Left renal pelvis (tissue), 4 donors: ENCODE results near the gene SF3A1. TPM values are rescaled to one million over a fixed set of nuclear protein-coding genes. Genes with fewer than 3 reads are reported as not detected.

ENCODE experiments used
- DNase-seq, 4 donors: peaks; one replicate each; pipeline ENCODE4 v3.0.0-alpha.2; 2013; ENCODE audit warnings: low read depth in 4 of 4, low spot score in 3 of 4
- polyA plus RNA-seq, 4 donors: library from polyadenylated mRNA; unstranded; fragments of 120-200 nt; gene quantifications; one replicate each; pipeline ENCODE4 v1.2.1, GENCODE V29; 2013; ENCODE audit not compliant: insufficient read length in 4 of 4

SF3A1 gene
- polyA plus RNA-seq, 4 donors = 133 to 155 (median 150) TPM

GRCh38 chr22:30386960-30387827 lies 30.5 kb upstream of the SF3A1 start, which contains the start of gene RNF215:
TSS of gene RNF215 (minus strand) at chr22:30387411. CDS start at chr22:30387313, 98 bp downstream.
- peak in 3 of 4 donors; percentile 64 to 78 (median 72) for DNase-seq

- no peak for DNase-seq
These were observed 29.9 kb upstream of the SF3A1 start for GRCh38 chr22:30386608-30386959.

GRCh38 chr22:30385942-30386341 lies 29.2 kb upstream of the SF3A1 start:
- no peak for DNase-seq

- no peak for DNase-seq
These were observed 26.4 kb upstream of the SF3A1 start for GRCh38 chr22:30383061-30383460.

GRCh38 chr22:30382340-30382739 lies 25.6 kb upstream of the SF3A1 start:
- no peak for DNase-seq

- no peak for DNase-seq
These were observed 24.6 kb upstream of the SF3A1 start for GRCh38 chr22:30381264-30381663.

GRCh38 chr22:30380011-30380410 lies 23.3 kb upstream of the SF3A1 start:
- no peak for DNase-seq

GRCh38 chr22:30375312-30375849 lies 18.7 kb upstream of the SF3A1 start:
- no peak for DNase-seq

- no peak for DNase-seq
These were observed 16.9 kb upstream of the SF3A1 start for GRCh38 chr22:30373331-30374325.

- DNase-seq = no peak
These were observed 16.2 kb upstream of the SF3A1 start for GRCh38 chr22:30372915-30373314.

- no peak for DNase-seq
These were observed 15.3 kb upstream of the SF3A1 start for GRCh38 chr22:30371981-30372380.

- DNase-seq = no peak
These were observed 14.6 kb upstream of the SF3A1 start for GRCh38 chr22:30371321-30371720.

GRCh38 chr22:30370641-30371230 lies 14.0 kb upstream of the SF3A1 start:
- peak in 1 of 4 donors; percentile 39 for DNase-seq

- no peak for DNase-seq
These were observed 11.7 kb upstream of the SF3A1 start for GRCh38 chr22:30368420-30368819.

- no peak for DNase-seq
These were observed 9.2 kb upstream of the SF3A1 start for GRCh38 chr22:30365891-30366290.

- no peak for DNase-seq
These were observed 6.1 kb upstream of the SF3A1 start for GRCh38 chr22:30362651-30363281.

- no peak for DNase-seq
These were observed 5.4 kb upstream of the SF3A1 start for GRCh38 chr22:30361916-30362650.

- DNase-seq = no peak
These were observed 1.8 kb upstream of the SF3A1 start for GRCh38 chr22:30358541-30358940.

GRCh38 chr22:30357650-30358215 lies 1.0 kb upstream of the SF3A1 start:
- DNase-seq = no peak
